HepG2 (cell line): ENCODE data around the gene INTS3. TPM values are rescaled to one million over a fixed set of nuclear protein-coding genes. Genes with fewer than 3 reads are reported as not detected.

Experiments
- BRCA1 ChIP-seq: sonication (generic); formaldehyde crosslinking; IDR thresholded peaks from 2 replicates; pipeline ENCODE4 v1.4.0; 2020; ENCODE audit warnings: missing genetic modification reagents
- CHCHD3 ChIP-seq: sonication (generic); formaldehyde crosslinking; IDR thresholded peaks from 2 replicates; pipeline ENCODE4 v1.8.0; 2022; ENCODE audit warnings: mild to moderate bottlenecking, missing genetic modification reagents, moderate library complexity
- FOXO1 ChIP-seq: sonication (generic); formaldehyde crosslinking; IDR thresholded peaks from 2 replicates; pipeline ENCODE4 v1.4.0; 2020; ENCODE audit warnings: missing genetic modification reagents
- FOXP1 ChIP-seq, 2 experiments: fragments of 450-650 bp in 1 of 2; IDR thresholded peaks; 2 replicates each; pipeline ENCODE4 v1.6.1; 2017 to 2018; ENCODE audit warnings: antibody characterized with exemption in 1 of 2
- HNRNPUL1 ChIP-seq: fragments of 200-400 bp; formaldehyde crosslinking; IDR thresholded peaks from 2 replicates; pipeline ENCODE4 v1.6.1; 2017; ENCODE audit warnings: low read depth, mild to moderate bottlenecking, low read length, moderate library complexity
- KDM6A ChIP-seq: IDR thresholded peaks from 2 replicates; pipeline ENCODE4 v1.6.1; 2016; ENCODE audit warnings: low read depth
- NFIB ChIP-seq: sonication (generic); formaldehyde crosslinking; IDR thresholded peaks from 2 replicates; pipeline ENCODE4 v1.9.0; 2021; ENCODE audit warnings: missing genetic modification reagents, mild to moderate bottlenecking, borderline replicate concordance
- RARA ChIP-seq: IDR thresholded peaks from 2 replicates; pipeline ENCODE4 v1.6.1; 2016; ENCODE audit warnings: missing genetic modification reagents, missing compliant biosample characterization
- RARG ChIP-seq: sonication (generic); formaldehyde crosslinking; IDR thresholded peaks from 2 replicates; pipeline ENCODE4 v1.4.0; 2020; ENCODE audit warnings: low read depth, mild to moderate bottlenecking, missing genetic modification reagents
- SMAD1 ChIP-seq: sonication (generic); formaldehyde crosslinking; IDR thresholded peaks from 2 replicates; pipeline ENCODE4 v1.4.0; 2020; ENCODE audit warnings: missing genetic modification reagents, low read depth, mild to moderate bottlenecking, borderline replicate concordance
- TRIM24 ChIP-seq: sonication (generic); formaldehyde crosslinking; IDR thresholded peaks from 2 replicates; pipeline ENCODE4 v1.8.0; 2022; ENCODE audit warnings: mild to moderate bottlenecking, missing genetic modification reagents
- ZHX1 ChIP-seq: sonication (generic); formaldehyde crosslinking; IDR thresholded peaks from 2 replicates; pipeline ENCODE4 v1.8.1; 2022; ENCODE audit warnings: low read depth, mild to moderate bottlenecking, missing genetic modification reagents
- ZNF451 ChIP-seq: sonication (generic); formaldehyde crosslinking; IDR thresholded peaks from 2 replicates; pipeline ENCODE4 v1.5.0; 2020; ENCODE audit warnings: mild to moderate bottlenecking, missing genetic modification reagents
- ZNF605 ChIP-seq: sonication (generic); formaldehyde crosslinking; IDR thresholded peaks from 2 replicates; pipeline ENCODE4 v1.8.0; 2022; ENCODE audit warnings: mild to moderate bottlenecking, missing genetic modification reagents
- ZSCAN30 ChIP-seq: sonication (generic); formaldehyde crosslinking; IDR thresholded peaks from 2 replicates; pipeline ENCODE4 v1.5.0; 2020; ENCODE audit warnings: mild to moderate bottlenecking, missing genetic modification reagents
- polyA plus RNA-seq, 8 experiments: library from polyadenylated mRNA; depleted of rRNA in 3 of 8; stranded (reverse) in 7 of 8; unstranded in 1 of 8; fragments of >200 nt; fragmentation: Illumina TruSeq in 4 of 8; extraction: Trizol in 4 of 8; gene quantifications; 2 replicates each; pipeline versions ENCODE4 v1.2.1 to v1.2.3, GENCODE V29; 2011 to 2016; ENCODE audit warnings: low read depth in 4 of 8, missing spikeins in 1 of 8, mixed read lengths in 1 of 8; ENCODE audit not compliant: insufficient read depth in 1 of 8
- total RNA-seq, 5 experiments: library from RNA; depleted of rRNA; stranded (reverse); fragments of >200 nt; fragmentation: Illumina TruSeq; extraction: Trizol; gene quantifications; 2 replicates each; pipeline ENCODE4 v1.2.3, GENCODE V29; 2016; ENCODE audit warnings: low read depth in 1 of 5
- TF ChIP-seq, protein P1 (sequence below): sonication (generic); formaldehyde crosslinking; IDR thresholded peaks from 2 replicates; pipeline ENCODE4 v1.4.0; 2020; ENCODE audit warnings: mild to moderate bottlenecking, missing genetic modification reagents

INTS3 gene
- total and polyA plus RNA-seq, 2 of the 13 experiments (the other 11 are each of a cell fraction or from before 2014, with no cell fraction given), result 17.2 to 27.2 TPM

- TF ChIP-seq SMAD1 (CRISPR knock-in tag), result no peak
- no peak for TF ChIP-seq BRCA1
- TF ChIP-seq FOXO1, result peak; percentile 59; the same call in 1 of the 2 replicates
- TF ChIP-seq CHCHD3 (CRISPR knock-in tag), result no peak
- TF ChIP-seq HNRNPUL1, result no peak
- TF ChIP-seq FOXP1 (IDR thresholded peaks at IDR 0.05), result no peak
- peak; percentile 31; the same call in 1 of the 2 replicates for TF ChIP-seq FOXP1 (CRISPR knock-in tag; IDR thresholded peaks at IDR 0.05)
- no peak for TF ChIP-seq TRIM24 (CRISPR knock-in tag)
- TF ChIP-seq, protein P1, sequence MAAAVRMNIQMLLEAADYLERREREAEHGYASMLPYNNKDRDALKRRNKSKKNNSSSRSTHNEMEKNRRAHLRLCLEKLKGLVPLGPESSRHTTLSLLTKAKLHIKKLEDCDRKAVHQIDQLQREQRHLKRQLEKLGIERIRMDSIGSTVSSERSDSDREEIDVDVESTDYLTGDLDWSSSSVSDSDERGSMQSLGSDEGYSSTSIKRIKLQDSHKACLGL (CRISPR knock-in tag), result no peak
- peak; percentile 81 for TF ChIP-seq KDM6A (CRISPR knock-in tag)
- peak; percentile 66 for TF ChIP-seq RARA (CRISPR knock-in tag)
- no peak for TF ChIP-seq RARG (CRISPR knock-in tag)
- TF ChIP-seq ZNF451 (CRISPR knock-in tag), result no peak
- TF ChIP-seq ZSCAN30, result no peak
- TF ChIP-seq NFIB (CRISPR knock-in tag), result no peak
- TF ChIP-seq ZHX1 (CRISPR knock-in tag), result no peak
- peak; percentile 38; the same call in 1 of the 2 replicates for TF ChIP-seq ZNF605 (CRISPR knock-in tag)
Measured at GRCh38 chr1:153768316-153769181, 40.7 kb downstream of the INTS3 start (continued).
